Liver (tissue), 9 donors: Measurements from ENCODE around the gene CRTC2. TPM values are rescaled to one million over a fixed set of nuclear protein-coding genes. Genes with fewer than 3 reads are reported as not detected.

ENCODE experiments used
- DNase-seq: peaks from one replicate; pipeline ENCODE4 v3.0.0-alpha.2; 2017; ENCODE audit warnings: low spot score
- H3K27ac ChIP-seq, 2 donors: one replicate each; pipeline ENCODE4 v1.7.0; 2013; ENCODE audit warnings: inconsistent platforms in 2 of 2, low read length in 2 of 2, control low read depth in 1 of 2, low read depth in 1 of 2, mild to moderate bottlenecking in 1 of 2
- H3K27me3 ChIP-seq, 4 donors: one replicate each; pipeline versions ENCODE4 v1.6.1 to v1.7.0; 2013; ENCODE audit warnings: low read length in 3 of 4, inconsistent platforms in 1 of 4, mild to moderate bottlenecking in 1 of 4, moderate library complexity in 1 of 4; ENCODE audit not compliant: control insufficient read depth in 4 of 4, insufficient read depth in 4 of 4
- H3K36me3 ChIP-seq, 4 donors: one replicate each; pipeline versions ENCODE4 v1.6.1 to v1.7.0; 2013; ENCODE audit warnings: low read length in 3 of 4, mild to moderate bottlenecking in 3 of 4, low read depth in 1 of 4, moderate library complexity in 1 of 4; ENCODE audit not compliant: control insufficient read depth in 4 of 4, insufficient read depth in 3 of 4
- H3K4me1 ChIP-seq, 4 donors: one replicate each; pipeline versions ENCODE4 v1.6.1 to v1.7.0; 2013; ENCODE audit warnings: low read length in 3 of 4, mild to moderate bottlenecking in 3 of 4, moderate library complexity in 1 of 4; ENCODE audit not compliant: control insufficient read depth in 4 of 4, insufficient read depth in 4 of 4
- H3K4me3 ChIP-seq, 3 donors: one replicate each; pipeline versions ENCODE4 v1.6.1 to v1.7.0; 2013; ENCODE audit warnings: low read length in 3 of 3, control low read depth in 1 of 3, low read depth in 1 of 3, mild to moderate bottlenecking in 1 of 3
- H3K9ac ChIP-seq, 2 donors: one replicate each; pipeline ENCODE4 v1.7.0; 2013; ENCODE audit warnings: low read length in 2 of 2, mild to moderate bottlenecking in 2 of 2, moderate library complexity in 2 of 2, control low read depth in 1 of 2, low read depth in 1 of 2
- H3K9me3 ChIP-seq, 4 donors: one replicate each; pipeline versions ENCODE4 v1.6.1 to v1.7.0; 2013; ENCODE audit warnings: low read length in 3 of 4; ENCODE audit not compliant: control insufficient read depth in 4 of 4
- CTCF ChIP-seq: fragments of 150-350 bp; IDR thresholded peaks from 2 replicates; pipeline ENCODE4 v1.5.1; 2017; ENCODE audit warnings: improper control_type of control experiment, low read depth, low read length; ENCODE audit not compliant: missing input control
- FOXA2 ChIP-seq: IDR thresholded peaks from 2 replicates; pipeline ENCODE4 v1.6.1; 2016; ENCODE audit warnings: antibody characterized with exemption
- GABPA ChIP-seq, 2 donors: IDR thresholded peaks in 1 of 2; conservative IDR thresholded peaks in 1 of 2; 2 replicates each; pipeline ENCODE4 v1.6.1; 2016; ENCODE audit warnings: antibody characterized with exemption in 2 of 2, mild to moderate bottlenecking in 1 of 2, moderate library complexity in 1 of 2
- JUND ChIP-seq, 2 donors: IDR thresholded peaks; 2 replicates each; pipeline ENCODE4 v1.6.1; 2016; ENCODE audit warnings: antibody characterized with exemption in 2 of 2
- MAX ChIP-seq: IDR thresholded peaks from 2 replicates; pipeline ENCODE4 v1.6.1; 2016; ENCODE audit warnings: antibody characterized with exemption
- REST ChIP-seq: IDR thresholded peaks from 2 replicates; pipeline ENCODE4 v1.6.1; 2016; ENCODE audit warnings: antibody characterized with exemption, mild to moderate bottlenecking
- RXRA ChIP-seq, 2 donors: IDR thresholded peaks; 2 replicates each; pipeline ENCODE4 v1.6.1; 2017 to 2018; ENCODE audit warnings: antibody characterized with exemption in 2 of 2, mild to moderate bottlenecking in 1 of 2
- SP1 ChIP-seq: IDR thresholded peaks from 2 replicates; pipeline ENCODE4 v1.6.1; 2018; ENCODE audit warnings: antibody characterized with exemption, mild to moderate bottlenecking
- TAF1 ChIP-seq: conservative IDR thresholded peaks from 2 replicates; pipeline ENCODE4 v1.6.1; 2016; ENCODE audit warnings: antibody characterized with exemption, mild to moderate bottlenecking
- YY1 ChIP-seq: IDR thresholded peaks from 2 replicates; pipeline ENCODE4 v1.6.1; 2016; ENCODE audit warnings: antibody characterized with exemption, mild to moderate bottlenecking
- ZBTB33 ChIP-seq: IDR thresholded peaks from 2 replicates; pipeline ENCODE4 v1.6.1; 2016; ENCODE audit warnings: antibody characterized with exemption
- WGBS: extraction: QIAGEN DNeasy Blood & Tissue Kit; methylation state at CpG from one replicate; pipeline ENCODE4 v1.1.7; 2013; 5-methylcytosine and 5-hydroxymethylcytosine counted together
- polyA plus RNA-seq, 2 donors: library from polyadenylated mRNA; stranded (reverse) in 1 of 2; unstranded in 1 of 2; fragments of 200-250 nt in 1 of 2; fragments of >200 nt in 1 of 2; fragmentation: Nextera tagmentation in 1 of 2; extraction: Ambion mirVana in 1 of 2; gene quantifications; one replicate each; pipeline versions ENCODE4 v1.2.1 to v1.2.3, GENCODE V29; 2013 to 2015
- total RNA-seq, 2 donors: library from RNA; depleted of rRNA; stranded (reverse); fragments of >200 nt; gene quantifications; one replicate each; pipeline ENCODE4 v1.2.3, GENCODE V29; 2014
- donor health status: healthy.
- donor health status: healthy.
- donor health status: healthy.
- donor health status: healthy.
- donor health status: healthy.

Gene CRTC2
- total and polyA plus RNA-seq, 4 donors = 4.9 to 14.9 (median 8.2) TPM

- peak within 1 kb of the TSS; percentile 94 to 95 for H3K27ac ChIP-seq
- H3K9ac ChIP-seq = peak within 1 kb of the TSS; percentile 77 to 78
- H3K9me3 ChIP-seq = no peaks in the 10 kb centered on the region
- peak within 1 kb of the TSS; percentile 69 to 81 (median 75) for H3K4me3 ChIP-seq
- no peaks in the 10 kb centered on the region for H3K27me3 ChIP-seq
- TF ChIP-seq FOXA2 (no peak), ZBTB33 (peak; percentile 73), CTCF (no peak), JUND (IDR thresholded peaks at IDR 0.05) (peak; percentile 46 to 49), RXRA (IDR thresholded peaks at IDR 0.05) (no peak), TAF1 (peak; percentile 65), MAX (no peak), YY1 (peak; percentile 66), GABPA (IDR thresholded peaks at IDR 0.05 in 1 of 2, conservative IDR thresholded peaks at IDR 0.05 in 1 of 2) (peak in 1 of 2 donors; percentile 29), SP1 (peak; percentile 75)
- H3K36me3 ChIP-seq = peaks cover 0 to 8% (median 1%) of the 10 kb centered on the region in 4 donors
- under 1% methylated on average over 54 of the region's 54 CpGs for WGBS
- peaks cover 7 to 46% (median 35%) of the 10 kb centered on the region in 4 donors for H3K4me1 ChIP-seq
- DNase-seq = peak; percentile 99
These were observed 4.8 kb upstream of the CRTC2 start, which contains the start of gene SLC39A1 for GRCh38 chr1:153963030-153963849. Gene SLC39A1, minus strand, starts transcription at chr1:153963537. Its CDS starts 822 bp downstream, at chr1:153962715.

- Histone ChIP-seq H3K36me3 (peaks cover 0 to 8% (median 1%) of the 10 kb centered on the region in 4 donors), H3K9ac (peak overlapping the region; percentile 77 to 78), H3K27me3 (no peaks in the 10 kb centered on the region), H3K9me3 (no peaks in the 10 kb centered on the region), H3K4me1 (peaks cover 7 to 44% (median 35%) of the 10 kb centered on the region in 4 donors), H3K4me3 (peak overlapping the region; percentile 45 to 71 (median 69)), H3K27ac (peak overlapping the region; percentile 94 to 95)
- 62% methylated on average over 16 of the region's 16 CpGs for WGBS
- no peak for TF ChIP-seq REST
- peak in 1 of 2 donors; percentile 72 for TF ChIP-seq JUND (IDR thresholded peaks at IDR 0.05)
- no peak for DNase-seq
These were observed 3.9 kb upstream of the CRTC2 start for GRCh38 chr1:153962088-153963029.
